HPDE6-E6E7 (cell line): ENCODE data around the gene ARPC1B.
"Not testable (repeated sequence)": the region's sequence is repeated elsewhere in the genome, so short reads cannot be mapped to it uniquely, and the experiment has no call there.

ENCODE experiments used
- DNase-seq: peaks from one replicate; pipeline ENCODE4 v3.0.0; 2011; ENCODE audit warnings: missing footprints; ENCODE audit errors: extremely low spot score

Gene ARPC1B

GRCh38 chr7:99368750-99369389 is 5.7 kb upstream of the ARPC1B start:
- DNase-seq, result no peak

DNA sequence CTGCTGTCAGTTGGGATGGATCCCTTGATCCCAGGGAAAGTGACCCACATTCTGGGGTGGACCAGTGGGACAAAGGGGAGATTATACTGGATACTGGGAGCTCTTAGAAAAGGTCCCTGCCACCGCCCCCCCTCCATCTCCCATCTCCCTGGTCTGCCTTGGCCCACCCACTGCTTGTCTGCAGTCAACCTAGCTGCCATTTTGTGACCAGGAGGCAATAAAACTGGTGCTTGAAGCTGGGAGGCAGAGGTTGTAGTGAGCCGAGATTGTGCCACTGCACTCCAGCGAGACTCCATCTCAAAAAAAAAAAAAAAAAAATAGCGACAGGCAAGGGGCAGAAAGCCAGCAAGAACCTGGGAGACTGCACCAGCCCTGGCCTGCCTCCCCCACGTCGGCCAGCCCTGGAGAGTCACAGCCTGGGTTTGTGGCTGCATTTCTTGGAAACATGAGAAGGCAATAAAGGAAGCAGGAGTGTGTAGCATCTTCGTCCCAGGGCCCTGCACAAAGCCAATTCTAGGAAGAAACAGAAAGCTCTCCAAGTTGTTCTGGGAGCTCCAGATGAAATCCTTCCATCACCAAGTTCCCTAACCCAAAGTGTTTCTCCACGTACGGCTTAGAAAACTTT is 4.7 kb upstream of the ARPC1B start:
- DNase-seq, result no peak

DNA sequence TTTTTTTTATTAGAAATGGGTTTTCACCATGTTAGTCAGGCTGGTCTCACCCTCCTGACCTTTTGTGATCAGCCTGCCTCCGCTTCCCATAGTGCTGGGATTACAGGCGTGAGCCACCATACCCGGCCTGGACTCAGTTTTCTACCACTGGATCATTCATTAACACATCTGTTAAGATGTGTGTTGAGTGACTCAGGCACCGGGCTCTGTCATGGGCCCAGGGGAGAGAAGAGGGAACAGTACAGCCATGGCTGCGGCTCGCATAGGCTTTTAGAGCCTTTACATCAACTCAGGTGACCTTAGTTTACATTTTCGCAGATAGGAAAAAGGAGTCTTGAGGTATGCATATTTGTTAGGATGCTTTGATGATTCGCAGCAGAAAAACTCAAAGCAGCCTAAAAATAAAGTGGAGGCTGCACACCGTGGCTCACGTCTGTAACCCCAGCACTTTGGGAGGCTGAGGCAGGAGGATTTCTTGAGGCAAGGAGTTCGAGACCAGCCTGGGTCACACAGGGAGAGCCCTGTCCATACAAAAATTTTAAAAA is 3.1 kb upstream of the ARPC1B start:
- no peak for DNase-seq

DNA sequence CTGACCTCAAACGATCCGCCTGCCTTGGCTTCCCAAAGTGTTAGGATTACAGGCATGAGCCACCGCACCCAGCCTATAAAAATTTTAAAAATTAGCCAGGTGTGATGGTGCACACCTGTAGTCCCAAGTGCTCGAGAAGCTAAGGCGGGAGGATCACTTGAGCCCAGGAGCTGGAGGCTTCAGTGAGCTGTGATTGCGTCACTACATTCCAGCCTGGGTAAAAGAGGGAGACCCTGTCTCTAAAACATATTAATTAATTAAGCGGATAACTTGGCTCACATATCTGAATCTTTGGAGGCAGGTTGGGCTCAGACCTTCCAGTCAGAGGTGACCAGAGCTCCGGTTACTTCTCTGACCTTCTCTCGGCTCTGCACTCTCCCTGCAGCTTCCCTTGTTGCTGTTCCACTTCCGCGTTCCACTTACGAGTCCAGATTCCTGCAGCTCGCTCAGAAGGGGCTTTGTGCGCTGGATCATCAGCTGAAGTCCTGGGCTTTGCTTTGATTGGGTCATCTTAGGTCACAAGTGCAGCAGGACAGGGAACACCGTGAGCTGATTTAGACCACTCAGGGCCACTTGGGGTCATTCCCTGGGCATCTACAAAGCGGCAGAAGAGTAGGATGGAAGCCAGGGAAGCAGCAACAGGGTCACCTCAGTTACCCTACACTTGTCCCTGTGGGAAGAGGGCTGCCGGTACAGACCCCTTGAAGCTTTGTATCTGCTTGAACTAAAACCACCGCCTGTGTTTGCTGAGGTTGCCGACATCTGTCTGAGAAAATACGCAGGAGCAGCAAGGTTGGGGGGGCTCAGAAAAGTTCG is 2.0 kb upstream of the ARPC1B start:
- DNase-seq, result no peak

DNA sequence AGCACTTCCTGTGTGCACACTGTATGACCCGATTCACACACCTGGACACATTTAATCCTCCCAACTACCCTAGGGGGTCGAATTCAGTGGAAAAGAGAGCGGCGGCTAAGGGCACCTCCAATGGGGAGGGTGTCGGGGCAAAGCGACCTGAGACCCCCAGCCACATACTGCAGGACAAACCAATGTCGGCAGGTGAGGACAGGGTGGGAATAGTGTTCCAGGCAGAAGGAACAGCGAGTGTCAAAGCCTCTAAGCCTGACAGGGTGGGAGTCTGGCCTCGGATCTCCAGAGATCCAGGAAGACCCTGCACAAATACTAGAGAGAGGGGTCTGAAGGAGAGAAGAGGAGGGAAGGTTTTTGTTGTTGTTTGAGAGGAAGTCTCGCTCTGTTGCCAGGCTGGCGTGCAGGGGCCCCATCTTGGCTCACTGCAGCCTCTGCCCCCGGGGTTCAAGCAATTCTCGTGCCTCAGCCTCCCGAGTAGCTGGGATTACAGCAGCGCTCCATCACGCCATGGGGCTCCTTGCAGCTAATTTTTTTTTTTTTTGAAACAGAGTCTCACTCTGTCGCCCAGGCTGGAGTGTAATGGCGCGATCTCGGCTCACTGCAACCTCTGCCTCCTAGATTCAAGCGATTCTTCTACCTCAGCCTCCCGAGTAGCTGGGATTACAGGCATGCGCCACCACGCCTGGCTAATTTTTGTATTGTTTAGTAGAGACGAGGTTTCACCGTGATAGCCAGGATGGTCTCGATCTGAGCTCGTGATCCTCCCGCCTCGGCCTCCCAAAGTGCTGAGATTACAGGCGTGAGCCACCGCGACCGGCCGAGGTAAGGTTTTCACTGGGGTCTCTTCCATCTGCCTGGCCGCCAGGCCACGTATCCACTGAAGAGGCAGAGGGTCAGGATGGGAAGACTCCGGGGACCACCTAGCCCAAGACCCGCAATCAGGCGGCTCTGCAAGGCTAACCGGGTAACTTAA is 1.2 kb upstream of the ARPC1B start:
- no peak for DNase-seq

- DNase-seq, result peak; percentile 66
These were observed 709 bp downstream of the ARPC1B start for GRCh38 chr7:99375070-99375807.

DNA sequence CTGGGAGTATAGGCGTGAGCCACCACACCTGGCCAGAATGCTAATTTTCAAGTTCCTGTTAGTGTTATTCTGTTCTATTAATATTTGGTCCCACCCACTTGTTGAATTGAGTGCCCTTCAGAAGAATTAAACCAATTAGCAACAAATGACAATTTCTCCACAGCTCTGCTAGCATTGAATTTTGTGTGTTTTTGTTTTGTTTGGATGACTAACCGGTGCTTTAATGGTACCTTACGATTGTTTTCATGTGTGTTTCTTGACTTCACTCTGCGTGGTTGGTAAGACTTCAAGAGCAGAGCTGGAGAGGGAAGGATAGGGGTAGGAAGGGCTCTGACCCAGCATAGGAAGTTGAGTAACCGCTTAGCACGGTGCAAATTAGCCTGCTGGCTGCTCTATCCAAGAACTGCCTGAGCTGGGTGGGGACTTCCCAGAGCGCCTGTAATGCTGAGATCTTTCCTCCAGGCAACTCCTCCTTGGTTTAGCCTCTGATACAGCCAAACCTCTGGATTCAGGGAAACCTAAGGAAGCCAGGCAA is 4.6 kb downstream of the ARPC1B start:
- peak; percentile 71 for DNase-seq

GRCh38 chr7:99379693-99380031 is 5.1 kb downstream of the ARPC1B start:
- not testable (repeated sequence) for DNase-seq

DNA sequence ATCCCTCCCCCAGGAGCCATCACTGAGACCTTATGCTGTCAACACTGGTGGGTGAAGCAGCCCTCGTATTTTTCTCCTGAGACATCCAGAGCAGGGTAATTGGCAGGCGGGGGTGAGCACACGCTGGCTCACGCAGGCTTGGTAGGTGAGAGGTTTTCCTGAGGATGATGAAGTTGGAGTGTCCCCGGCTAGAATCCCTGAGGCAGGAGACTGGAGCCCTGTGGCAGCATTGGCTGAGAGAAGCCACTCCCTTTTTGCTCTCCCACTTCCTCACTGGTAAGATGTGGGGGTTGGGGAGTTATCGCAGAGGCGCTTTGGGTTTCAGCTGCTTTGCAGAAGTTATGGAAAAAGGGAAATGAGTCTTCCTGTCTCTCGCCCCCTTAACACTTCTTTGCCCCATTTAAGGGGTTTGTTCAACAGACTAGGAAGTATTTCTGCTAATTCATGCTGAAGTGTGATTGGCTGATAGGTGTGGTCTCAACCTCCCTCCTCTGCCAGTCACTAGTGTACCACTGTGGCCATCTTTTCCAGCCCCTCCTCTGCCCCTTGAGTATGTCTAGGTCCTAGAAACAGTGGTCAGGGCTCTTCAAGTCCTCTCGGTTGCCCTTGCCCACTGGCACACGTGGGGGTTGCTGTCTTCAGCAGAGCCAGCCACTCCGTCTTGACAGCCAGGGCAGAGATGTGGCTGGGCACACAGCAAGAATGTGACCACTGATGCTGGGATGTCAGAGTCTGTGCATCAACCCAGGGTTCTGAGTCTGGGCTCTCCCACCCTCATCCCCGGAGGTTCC is 5.7 kb downstream of the ARPC1B start:
- DNase-seq, result no peak

DNA sequence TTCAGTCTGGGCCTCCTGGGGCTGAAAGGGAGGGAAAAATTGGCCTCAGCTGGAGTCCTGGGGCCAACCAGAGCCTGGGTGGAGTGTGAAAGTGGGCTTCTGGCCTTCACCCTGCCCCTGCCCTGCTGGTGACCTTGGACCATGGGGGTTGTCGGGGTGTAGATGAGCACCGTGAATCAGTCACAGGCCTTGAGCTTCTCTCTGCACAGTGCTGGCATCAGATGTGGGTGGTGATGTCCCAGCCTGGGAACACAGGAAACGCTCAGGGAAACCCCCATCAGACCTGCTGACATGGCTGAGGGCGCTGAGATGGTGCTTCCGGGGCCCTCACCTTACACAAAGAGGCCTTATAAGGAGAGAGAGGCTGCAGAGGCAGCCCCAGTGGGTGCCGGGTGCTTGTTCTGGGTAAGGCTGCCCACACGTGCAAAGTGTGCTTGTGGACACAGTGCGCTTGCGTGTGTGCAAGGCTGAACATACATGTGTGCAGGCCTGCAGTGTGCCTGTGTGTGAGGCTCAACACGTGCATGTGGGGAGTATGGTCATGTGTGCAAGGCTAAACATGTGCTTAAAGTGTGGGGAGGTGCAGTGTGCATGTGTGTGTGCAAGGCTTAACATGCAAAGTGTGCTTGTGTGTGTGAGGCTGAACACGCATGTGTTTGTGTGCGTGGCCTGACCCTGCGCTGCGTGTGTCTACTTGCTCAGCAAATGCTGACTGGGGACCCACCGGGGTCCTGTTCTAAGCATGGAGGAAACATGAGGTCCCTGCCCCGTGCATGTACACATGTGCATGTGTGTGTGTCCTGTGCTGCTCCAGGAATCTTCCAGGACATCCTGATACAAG is 6.5 kb downstream of the ARPC1B start:
- DNase-seq, result no peak

DNA sequence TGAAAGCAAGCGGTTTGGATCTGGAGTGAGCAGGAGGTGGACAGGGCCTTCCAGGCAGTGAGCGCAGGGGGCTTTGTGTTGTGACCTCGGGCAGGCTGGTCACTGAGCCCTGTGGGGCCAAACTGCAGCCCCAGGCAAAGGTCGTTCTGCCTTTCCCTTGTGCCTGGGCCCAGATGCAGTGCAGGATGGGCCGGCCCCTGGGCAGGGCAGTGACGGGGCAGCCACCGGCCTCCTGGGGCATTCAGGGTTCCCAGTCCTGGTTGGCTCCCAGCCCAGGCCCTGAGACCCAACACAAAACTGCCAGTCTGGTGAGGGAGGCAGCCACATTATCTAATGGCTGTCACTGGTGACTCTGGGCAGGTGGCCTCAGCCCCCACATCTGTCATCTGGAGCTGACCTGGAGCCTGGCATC is 7.1 kb downstream of the ARPC1B start:
- DNase-seq, result no peak

DNA sequence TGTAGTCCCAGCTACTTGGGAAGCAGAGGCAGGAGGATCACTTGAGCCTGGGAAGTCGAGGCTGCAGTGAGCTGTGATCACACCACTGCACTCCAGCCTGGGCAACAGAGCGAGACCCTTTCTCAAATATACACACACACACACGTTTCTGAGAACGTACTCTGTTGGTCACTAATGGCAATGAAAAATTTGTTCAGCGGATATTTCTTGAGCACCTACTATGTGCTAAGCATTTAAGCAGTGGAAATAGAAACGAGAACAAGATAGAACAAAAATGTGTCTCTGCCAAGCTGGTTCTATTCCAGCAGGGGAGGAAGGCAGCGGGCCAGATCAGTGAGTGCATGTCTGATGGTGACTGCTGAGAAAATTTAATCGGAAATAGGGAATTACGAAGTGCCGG is 8.7 kb downstream of the ARPC1B start:
- DNase-seq, result no peak

- no peak for DNase-seq
These were observed 9.4 kb downstream of the ARPC1B start for GRCh38 chr7:99383791-99384370.

GRCh38 chr7:99384523-99384922 is 10.0 kb downstream of the ARPC1B start:
- no peak for DNase-seq

DNA sequence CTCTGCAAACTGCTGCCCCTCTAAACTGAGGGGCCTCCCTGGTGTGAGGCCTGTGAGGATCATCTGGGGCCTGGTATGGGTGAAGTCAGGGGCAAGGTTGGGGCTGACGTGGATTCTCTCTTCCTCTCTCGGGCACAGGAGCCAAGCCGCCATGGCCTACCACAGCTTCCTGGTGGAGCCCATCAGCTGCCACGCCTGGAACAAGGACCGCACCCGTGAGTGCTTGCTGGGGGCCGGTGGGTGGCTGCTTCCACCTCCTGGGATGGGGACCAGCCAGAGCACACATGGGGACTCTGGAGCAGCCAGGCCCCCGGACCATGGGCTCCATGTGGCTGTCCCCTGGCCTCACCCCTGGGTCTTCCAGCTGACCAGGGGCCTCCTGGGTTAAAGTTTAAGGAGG is 11.0 kb downstream of the ARPC1B start:
- DNase-seq, result no peak

DNA sequence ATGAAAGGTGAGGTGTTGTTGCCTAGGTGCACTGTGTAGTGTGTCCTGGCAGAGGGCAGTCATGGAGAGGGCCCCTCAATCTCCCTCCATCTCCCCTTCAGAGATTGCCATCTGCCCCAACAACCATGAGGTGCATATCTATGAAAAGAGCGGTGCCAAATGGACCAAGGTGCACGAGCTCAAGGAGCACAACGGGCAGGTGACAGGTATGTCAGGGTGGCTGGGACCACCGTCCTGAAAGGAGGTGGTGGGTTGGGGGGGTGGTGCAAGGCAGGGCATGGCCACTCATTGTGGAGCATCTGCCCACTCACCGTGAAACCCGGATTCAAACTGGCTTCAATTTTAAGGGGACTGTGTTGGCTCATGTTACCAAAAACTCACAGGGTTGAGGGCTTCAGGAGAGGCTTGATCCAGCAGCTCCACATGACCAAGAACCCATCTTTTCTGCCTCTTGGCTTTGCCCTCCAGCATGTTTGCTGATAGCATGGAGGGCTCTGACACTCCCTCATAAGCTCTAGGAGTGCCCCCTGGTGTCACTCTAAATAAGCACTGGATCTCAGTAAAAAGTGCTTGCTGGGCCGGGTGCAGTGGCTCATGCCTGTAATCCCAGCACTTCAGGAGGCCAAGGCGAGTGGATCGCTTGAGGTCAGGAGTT is 12.2 kb downstream of the ARPC1B start:
- no peak for DNase-seq

GRCh38 chr7:99387239-99387635 is 12.7 kb downstream of the ARPC1B start:
- not testable (repeated sequence) for DNase-seq

GRCh38 chr7:99387912-99388311 is 13.4 kb downstream of the ARPC1B start:
- no peak for DNase-seq
